Measurements from ENCODE around the gene ONECUT1. TPM values are rescaled to one million over a fixed set of nuclear protein-coding genes. Genes with fewer than 3 reads are reported as not detected.

Gene ONECUT1
- total and polyA plus RNA-seq, 10 of the 15 experiments (the other 5 are each of a cell fraction or from before 2014, with no cell fraction given) = 0.28 TPM; not detected in 9

- ATAC-seq (no peak), FAIRE-seq (peak; percentile 18), DNase-seq (ENCODE audit: low read depth, low spot score) (no peak)
- H3K27ac ChIP-seq (ENCODE audit: control insufficient read depth, insufficient read depth) = no peak overlapping the region
- H3K9ac ChIP-seq (ENCODE audit: control insufficient read depth, insufficient read depth, low read length) = no peak overlapping the region
- no peak overlapping the region for H2AFZ ChIP-seq (ENCODE audit: control insufficient read depth, low read depth, low read length)
- no peaks in the 10 kb centered on the region for H3K79me2 ChIP-seq (ENCODE audit: control insufficient read depth, insufficient read depth, low read length)
- H3K9me3 ChIP-seq (replicated peaks; ENCODE audit: control insufficient read depth, insufficient read depth, low read length) = no peaks in the 10 kb centered on the region
- BruUV-seq (replicated peaks) = no TSS peak
- H3K4me3 ChIP-seq = no peak overlapping the region
- ChIA-PET CTCF (interaction anchor here (0.7 to 7.8 kb wide), 28 partner anchors 9 to 550 kb away, joined by 3 to 191 read pairs (median 4); no protein-coding TSS in a partner anchor), RAD21 (ENCODE audit: unreplicated experiment) (interaction anchor here (0.7 to 7.6 kb wide), 17 partner anchors 51 to 517 kb away, joined by 3 to 121 read pairs (median 6); no protein-coding TSS in a partner anchor), POLR2A (interaction anchor here (1.0 kb wide), 1 partner anchor 268 kb away, joined by 3 read pairs; no protein-coding TSS in a partner anchor), SMC1A (ENCODE audit: uncharacterized antibody, unreplicated experiment) (interaction anchor here (0.7 to 7.7 kb wide), 32 partner anchors 10 to 550 kb away, joined by 3 to 143 read pairs (median 4); partner anchors contain the start of gene ARPP19)
- H3K27me3 ChIP-seq (replicated peaks in 1 of 2; ENCODE audit: control insufficient read depth in 2 of 2, insufficient read depth in 2 of 2, low read length in 1 of 2) = no peaks in the 10 kb centered on the region
- no peaks in the 10 kb centered on the region for H4K20me1 ChIP-seq (ENCODE audit: control insufficient read depth, insufficient read depth)
- WGBS (ENCODE audit: insufficient coverage, insufficient replicate concordance, low lambda C conversion rate, missing lambda C conversion rate) = 90% methylated on average over 3 of the region's 3 CpGs
- intact Hi-C loops (cut with micrococcal nuclease; ENCODE audit: unreplicated experiment) = loop anchor here (5.0 to 10.0 kb wide), 4 partner anchors 57 to 550 kb away; partner anchors contain the start of genes ARPP19 and ATOSA
- no peak overlapping the region for H3K4me2 ChIP-seq (ENCODE audit: control insufficient read depth, insufficient read depth)
- no peaks in the 10 kb centered on the region for H3K36me3 ChIP-seq (ENCODE audit: control insufficient read depth in 2 of 2, insufficient read depth in 2 of 2, low read length in 1 of 2)
- in situ Hi-C loops (cut with MboI) = loop anchor here (5.0 kb wide), 2 partner anchors 407 to 482 kb away; no protein-coding TSS in a partner anchor
- peaks cover 9% of the 10 kb centered on the region; the same call in 1 of the 2 replicates for H3K4me1 ChIP-seq (ENCODE audit: control insufficient read depth, insufficient read depth, low read length)
- TF ChIP-seq SIX5 (IDR thresholded peaks at IDR 0.05; ENCODE audit: low read depth, low read length, severe bottlenecking) = no peak
- TF ChIP-seq GATAD2B (conservative IDR thresholded peaks at IDR 0.05; ENCODE audit: low read depth) = no peak
- TF ChIP-seq ZBTB40 (IDR thresholded peaks at IDR 0.05; ENCODE audit: borderline replicate concordance) = no peak
- TF ChIP-seq NFYA (IDR thresholded peaks at IDR 0.05; ENCODE audit: borderline replicate concordance, low read depth, low read length) = no peak
- TF ChIP-seq NR2C1 (IDR thresholded peaks at IDR 0.05) = no peak
- TF ChIP-seq ATF3 (IDR thresholded peaks at IDR 0.05; ENCODE audit: borderline replicate concordance, extremely low read depth, low read depth, low read length) = no peak
- no peak for TF ChIP-seq FOXK2 (IDR thresholded peaks at IDR 0.05)
- TF ChIP-seq GABPA (IDR thresholded peaks at IDR 0.05; ENCODE audit: low read depth) = no peak
- TF ChIP-seq RFX5 (IDR thresholded peaks at IDR 0.05; ENCODE audit: low read depth, low read length) = no peak
- TF ChIP-seq POLR2AphosphoS2 (IDR thresholded peaks at IDR 0.05; ENCODE audit: low read depth, low read length) = no peak
- TF ChIP-seq PRDM15 (CRISPR knock-in tag; IDR thresholded peaks at IDR 0.05) = no peak
- no peak for TF ChIP-seq MYB (IDR thresholded peaks at IDR 0.05; ENCODE audit: borderline replicate concordance, low read depth, low read length)
- TF ChIP-seq IRF5 (IDR thresholded peaks at IDR 0.05; ENCODE audit: borderline replicate concordance) = no peak
- TF ChIP-seq YBX1 (IDR thresholded peaks at IDR 0.05) = no peak
Observed at GRCh38 chr15:52734329-52734728, 55.8 kb downstream of the ONECUT1 start.
